Immature natural killer cell (primary cell): ENCODE data around the gene ERICH2. TPM values are rescaled to one million over a fixed set of nuclear protein-coding genes. Genes with fewer than 3 reads are reported as not detected.
"Not testable (repeated sequence)": the region's sequence is repeated elsewhere in the genome, so short reads cannot be mapped to it uniquely, and the experiment has no call there.

Experiments used
- DNase-seq, 3 donors: peaks; one replicate each; pipeline ENCODE4 v3.0.0; 2022; ENCODE audit warnings: mixed read lengths in 1 of 3
- H3K27ac Mint-ChIP-seq, 6 donors: one replicate each; pipeline ENCODE4 v1.8.0; 2020; ENCODE audit warnings: mixed read lengths in 6 of 6, mild to moderate bottlenecking in 5 of 6, inconsistent platforms in 4 of 6, moderate library complexity in 3 of 6
- H3K27me3 Mint-ChIP-seq, 3 donors: one replicate each; pipeline ENCODE4 v1.8.0; 2020 to 2021; ENCODE audit warnings: low read depth in 3 of 3, mild to moderate bottlenecking in 3 of 3, mixed read lengths in 3 of 3, moderate library complexity in 3 of 3, inconsistent platforms in 1 of 3
- H3K36me3 Mint-ChIP-seq, 3 donors: one replicate each; pipeline ENCODE4 v1.8.0; 2020; ENCODE audit warnings: mixed read lengths in 3 of 3, inconsistent platforms in 2 of 3, mild to moderate bottlenecking in 2 of 3
- H3K4me1 Mint-ChIP-seq, 2 donors: one replicate each; pipeline ENCODE4 v1.8.0; 2020; ENCODE audit warnings: inconsistent platforms in 2 of 2, mild to moderate bottlenecking in 2 of 2, mixed read lengths in 2 of 2, moderate library complexity in 1 of 2
- H3K4me3 Mint-ChIP-seq, 5 donors: one replicate each; pipeline ENCODE4 v1.8.0; 2020; ENCODE audit warnings: mild to moderate bottlenecking in 5 of 5, mixed read lengths in 5 of 5, inconsistent platforms in 3 of 5, moderate library complexity in 3 of 5
- H3K9me3 Mint-ChIP-seq, 6 donors: one replicate each; pipeline ENCODE4 v1.8.0; 2020; ENCODE audit warnings: mild to moderate bottlenecking in 6 of 6, mixed read lengths in 6 of 6, inconsistent platforms in 4 of 6, moderate library complexity in 3 of 6
- polyA plus RNA-seq, 3 donors: library from polyadenylated mRNA; unstranded; fragments of 300-500 nt; fragmentation: Illumina TruSeq; gene quantifications; one replicate each; pipeline ENCODE4 v1.2.3, GENCODE V29; 2021

The ERICH2 gene
- polyA plus RNA-seq, 3 donors from 2014 or later, result not detected

DNA sequence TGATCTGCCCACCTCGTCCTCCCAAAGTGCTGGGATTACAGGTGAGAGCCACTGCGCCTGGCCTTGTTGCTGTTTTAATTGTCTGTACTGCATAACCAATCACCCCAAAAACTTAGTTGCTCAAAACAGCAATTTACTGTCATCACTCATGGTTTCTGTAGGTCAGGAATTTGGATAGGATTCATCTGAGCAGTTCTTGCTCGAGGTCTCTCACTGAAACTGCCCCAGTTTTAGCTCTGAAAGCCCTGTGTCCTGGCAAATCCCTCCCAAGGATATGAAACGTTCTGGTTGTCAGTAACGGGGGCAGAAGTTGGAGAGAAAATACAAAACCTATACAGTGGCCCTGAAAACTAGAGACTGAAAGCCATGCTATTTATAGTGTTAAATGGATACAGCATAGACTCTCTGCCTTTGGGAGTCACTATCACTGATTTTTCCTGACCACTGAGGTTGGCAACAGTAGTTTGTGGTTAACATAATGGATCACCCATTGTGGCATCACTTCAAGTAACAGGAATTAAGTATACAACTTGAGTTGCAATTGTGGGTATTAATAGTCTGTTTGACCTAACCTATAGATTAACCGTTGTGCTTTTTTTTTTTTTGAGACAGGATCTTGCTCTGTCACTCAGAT lies 27.2 kb upstream of the ERICH2 start:
- H3K9me3 Mint-ChIP-seq, result peaks cover 0 to 3% (median 0%) of the 10 kb centered on the region in 6 donors
- no peaks in the 10 kb centered on the region for H3K4me1 Mint-ChIP-seq
- H3K27ac Mint-ChIP-seq, result no peak overlapping the region
- peaks cover 2 to 13% (median 7%) of the 10 kb centered on the region in 3 donors for H3K27me3 Mint-ChIP-seq
- no peaks in the 10 kb centered on the region for H3K36me3 Mint-ChIP-seq
- no peak overlapping the region for H3K4me3 Mint-ChIP-seq
- DNase-seq, result no peak

GRCh38 chr2:170743530-170744239 lies 26.5 kb upstream of the ERICH2 start:
- no peaks in the 10 kb centered on the region for H3K36me3 Mint-ChIP-seq
- no peak overlapping the region for H3K4me3 Mint-ChIP-seq
- peaks cover 0 to 3% (median 0%) of the 10 kb centered on the region in 6 donors for H3K9me3 Mint-ChIP-seq
- H3K27me3 Mint-ChIP-seq, result peaks cover 2 to 13% (median 10%) of the 10 kb centered on the region in 3 donors
- no peak overlapping the region for H3K27ac Mint-ChIP-seq
- DNase-seq, result no peak
- no peaks in the 10 kb centered on the region for H3K4me1 Mint-ChIP-seq

GRCh38 chr2:170744248-170745002 lies 25.8 kb upstream of the ERICH2 start:
- Mint-ChIP-seq H3K27me3 (peaks cover 2 to 17% (median 7%) of the 10 kb centered on the region in 3 donors), H3K9me3 (peaks cover 0 to 3% (median 0%) of the 10 kb centered on the region in 6 donors), H3K4me1 (no peaks in the 10 kb centered on the region), H3K36me3 (no peaks in the 10 kb centered on the region), H3K27ac (no peak overlapping the region), H3K4me3 (no peak overlapping the region)
- DNase-seq, result no peak

GRCh38 chr2:170745305-170745704 lies 24.9 kb upstream of the ERICH2 start:
- Mint-ChIP-seq H3K4me1 (no peaks in the 10 kb centered on the region), H3K9me3 (peaks cover 0 to 3% (median 0%) of the 10 kb centered on the region in 6 donors), H3K27me3 (peaks cover 2 to 16% (median 9%) of the 10 kb centered on the region in 3 donors), H3K36me3 (no peaks in the 10 kb centered on the region), H3K27ac (no peak overlapping the region), H3K4me3 (no peak overlapping the region)
- no peak for DNase-seq

- no peak overlapping the region for H3K27ac Mint-ChIP-seq
- H3K9me3 Mint-ChIP-seq, result peaks cover 0 to 5% (median 0%) of the 10 kb centered on the region in 6 donors
- no peaks in the 10 kb centered on the region for H3K4me1 Mint-ChIP-seq
- H3K4me3 Mint-ChIP-seq, result no peak overlapping the region
- DNase-seq, result no peak
- H3K27me3 Mint-ChIP-seq, result peaks cover 3 to 19% (median 9%) of the 10 kb centered on the region in 3 donors
- no peaks in the 10 kb centered on the region for H3K36me3 Mint-ChIP-seq
Observed at GRCh38 chr2:170747921-170748320, 22.3 kb upstream of the ERICH2 start.

GRCh38 chr2:170751555-170751954 lies 18.6 kb upstream of the ERICH2 start:
- H3K4me3 Mint-ChIP-seq, H3K9me3 Mint-ChIP-seq, DNase-seq, H3K4me1 Mint-ChIP-seq, H3K36me3 Mint-ChIP-seq, H3K27ac Mint-ChIP-seq: not testable (repeated sequence)
- peaks cover 6 to 14% (median 9%) of the 10 kb centered on the region in 3 donors for H3K27me3 Mint-ChIP-seq

DNA sequence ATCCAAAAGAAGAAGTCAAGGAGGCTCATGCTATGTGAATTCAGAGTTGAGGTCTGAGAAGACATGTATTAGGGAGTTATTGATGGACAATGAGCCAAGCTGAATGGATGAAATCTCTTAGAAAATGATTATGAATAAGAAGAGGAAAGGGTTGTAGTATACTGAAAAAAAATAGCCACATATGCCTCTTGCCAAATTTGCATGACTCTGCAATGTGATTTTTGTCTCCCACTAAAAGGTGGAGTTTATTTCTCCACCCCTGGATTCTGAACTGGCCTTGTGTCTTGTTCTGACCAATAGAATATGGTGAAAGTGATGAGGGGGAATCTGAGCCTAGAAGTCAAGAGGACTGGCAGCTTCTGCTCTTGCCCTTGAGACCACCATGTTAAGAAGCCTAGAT lies 8.6 kb upstream of the ERICH2 start:
- H3K9me3 Mint-ChIP-seq, result no peaks in the 10 kb centered on the region
- no peaks in the 10 kb centered on the region for H3K36me3 Mint-ChIP-seq
- no peaks in the 10 kb centered on the region for H3K4me1 Mint-ChIP-seq
- H3K4me3 Mint-ChIP-seq, result no peak overlapping the region
- no peak overlapping the region for H3K27ac Mint-ChIP-seq
- DNase-seq, result no peak
- H3K27me3 Mint-ChIP-seq, result peaks cover under 1 to 9% (median 4%) of the 10 kb centered on the region in 3 donors

GRCh38 chr2:170762760-170763159 lies 7.4 kb upstream of the ERICH2 start:
- H3K27ac Mint-ChIP-seq, result no peak overlapping the region
- DNase-seq, result no peak
- peaks cover 4 to 7% (median 4%) of the 10 kb centered on the region in 3 donors for H3K27me3 Mint-ChIP-seq
- no peaks in the 10 kb centered on the region for H3K36me3 Mint-ChIP-seq
- no peaks in the 10 kb centered on the region for H3K4me1 Mint-ChIP-seq
- no peaks in the 10 kb centered on the region for H3K9me3 Mint-ChIP-seq
- H3K4me3 Mint-ChIP-seq, result no peak overlapping the region

- H3K4me1 Mint-ChIP-seq, result no peaks in the 10 kb centered on the region
- H3K4me3 Mint-ChIP-seq, result no peak overlapping the region
- no peaks in the 10 kb centered on the region for H3K36me3 Mint-ChIP-seq
- no peak for DNase-seq
- peaks cover 4 to 8% (median 4%) of the 10 kb centered on the region in 3 donors for H3K27me3 Mint-ChIP-seq
- no peaks in the 10 kb centered on the region for H3K9me3 Mint-ChIP-seq
- H3K27ac Mint-ChIP-seq, result no peak overlapping the region
Observed at GRCh38 chr2:170763232-170763631, 6.9 kb upstream of the ERICH2 start.

DNA sequence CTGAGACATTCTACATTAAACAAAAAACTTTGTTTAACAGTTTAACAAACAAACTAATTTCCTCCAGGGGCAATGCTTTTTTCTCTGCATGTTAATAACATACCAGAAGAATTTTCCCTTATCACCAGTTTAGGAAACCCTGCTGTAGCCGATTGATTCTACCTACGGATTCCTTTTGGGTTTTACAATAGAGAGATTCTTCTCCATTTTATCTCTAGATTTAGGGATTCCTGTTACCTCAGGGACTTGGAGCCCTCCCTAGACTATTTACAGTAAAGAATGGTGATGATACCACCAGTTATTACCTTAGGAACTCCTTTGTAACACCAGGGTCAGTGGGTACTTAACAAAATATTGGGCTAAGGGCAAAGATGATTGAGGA lies 5.3 kb upstream of the ERICH2 start:
- Mint-ChIP-seq H3K9me3 (no peaks in the 10 kb centered on the region), H3K4me1 (peaks cover 0 to 1% of the 10 kb centered on the region in 2 donors), H3K4me3 (no peak overlapping the region), H3K36me3 (no peaks in the 10 kb centered on the region), H3K27me3 (peaks cover 4 to 12% (median 4%) of the 10 kb centered on the region in 3 donors), H3K27ac (no peak overlapping the region)
- no peak for DNase-seq

DNA sequence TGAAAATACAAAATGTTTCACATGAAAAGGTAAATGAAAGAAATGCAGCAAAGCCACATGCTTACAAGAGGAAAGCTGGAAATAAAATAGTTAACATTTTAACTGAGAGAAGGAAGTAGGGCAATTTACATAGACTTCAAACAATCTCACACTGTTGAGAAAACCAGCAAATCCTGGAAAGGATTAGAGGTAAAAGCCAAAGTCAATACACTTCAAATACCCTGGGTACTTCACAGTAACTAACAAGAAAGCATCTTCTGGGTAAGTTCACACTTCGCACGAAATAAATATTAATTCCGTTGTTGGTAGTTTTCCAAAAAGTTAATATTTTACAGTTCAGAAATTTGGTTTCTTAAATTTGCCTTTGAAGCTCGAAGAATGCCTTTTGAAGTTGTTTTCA lies 3.5 kb upstream of the ERICH2 start:
- no peak overlapping the region for H3K27ac Mint-ChIP-seq
- H3K9me3 Mint-ChIP-seq, result no peaks in the 10 kb centered on the region
- H3K27me3 Mint-ChIP-seq, result peaks cover 7 to 18% (median 16%) of the 10 kb centered on the region in 3 donors
- H3K4me3 Mint-ChIP-seq, result no peak overlapping the region
- peaks cover 11 to 14% of the 10 kb centered on the region in 2 donors for H3K4me1 Mint-ChIP-seq
- H3K36me3 Mint-ChIP-seq, result no peaks in the 10 kb centered on the region
- no peak for DNase-seq

DNA sequence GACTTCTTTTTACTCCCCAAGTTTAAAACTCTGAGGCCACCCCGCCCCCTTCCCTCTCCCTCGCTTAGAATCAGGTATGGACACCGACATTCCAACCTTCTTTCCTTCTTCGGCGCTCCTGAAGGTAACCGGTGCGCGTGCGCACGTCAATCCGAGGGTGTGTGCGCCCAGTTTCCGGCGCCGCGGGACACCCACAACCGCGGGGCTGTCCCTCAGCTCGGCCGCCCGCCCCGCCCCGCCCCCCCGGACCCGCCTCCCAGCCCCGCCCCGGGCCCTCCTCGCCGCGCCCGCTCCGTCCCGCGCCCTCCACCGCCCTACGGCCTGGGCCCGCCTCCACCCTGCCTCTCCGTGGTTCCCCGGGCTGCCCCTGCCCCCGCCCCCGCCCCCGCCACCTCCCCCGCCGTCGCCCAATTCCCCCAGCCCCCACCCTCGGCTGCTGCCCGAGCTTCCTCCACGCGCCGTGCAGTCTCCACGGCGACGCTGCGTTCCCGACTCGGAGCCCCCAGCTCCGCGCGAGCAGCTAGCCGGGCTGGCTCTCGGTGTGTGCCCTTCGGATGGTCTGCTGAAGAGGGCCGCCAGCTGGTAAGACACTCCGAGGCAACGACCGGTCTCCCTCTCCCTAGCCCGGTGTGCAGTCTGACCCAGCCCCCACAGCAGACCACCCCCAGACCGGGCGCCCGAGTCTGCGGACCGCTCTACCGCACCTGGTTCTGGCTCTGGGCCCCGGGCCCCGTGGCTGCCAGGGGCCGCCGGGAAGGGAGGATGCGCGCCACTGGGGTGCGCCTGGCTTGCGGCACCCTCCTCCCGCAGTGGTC lies 635 bp downstream of the ERICH2 start:
- Mint-ChIP-seq H3K27ac (peak overlapping the region; percentile 62 to 84 (median 75)), H3K36me3 (no peaks in the 10 kb centered on the region), H3K9me3 (no peaks in the 10 kb centered on the region), H3K4me1 (peaks cover 12 to 16% of the 10 kb centered on the region in 2 donors), H3K4me3 (peak overlapping the region; percentile 85 to 94 (median 89)), H3K27me3 (peaks cover 8 to 21% (median 14%) of the 10 kb centered on the region in 3 donors)
- DNase-seq, result peak; percentile 72 to 75 (median 73)

- H3K9me3 Mint-ChIP-seq, result no peaks in the 10 kb centered on the region
- peak overlapping the region in 4 of 6 donors; percentile 12 to 75 (median 42) for H3K27ac Mint-ChIP-seq
- peaks cover 8 to 20% (median 14%) of the 10 kb centered on the region in 3 donors for H3K27me3 Mint-ChIP-seq
- H3K4me1 Mint-ChIP-seq, result peaks cover 12 to 16% of the 10 kb centered on the region in 2 donors
- no peak for DNase-seq
- H3K36me3 Mint-ChIP-seq, result no peaks in the 10 kb centered on the region
- H3K4me3 Mint-ChIP-seq, result peak overlapping the region; percentile 68 to 84 (median 82)
Observed at GRCh38 chr2:170771421-170771937, 1.3 kb downstream of the ERICH2 start.
